HL-60 (cell line): Measurements from ENCODE around the gene LGALS4.
"Not testable (repeated sequence)": the region's sequence is repeated elsewhere in the genome, so short reads cannot be mapped to it uniquely, and the experiment has no call there.

ENCODE experiments used
- DNase-seq, 2 experiments: peaks; one replicate each; pipeline ENCODE4 v3.0.0-alpha.2; 2010 to 2020; ENCODE audit warnings: low read depth in 1 of 2, low spot score in 1 of 2
- H3K27ac ChIP-seq: fragments of 250-450 bp; sonication (Bioruptor Pico); replicated peaks from 2 replicates; pipeline ENCODE4 v1.5.1; 2020; ENCODE audit warnings: mild to moderate bottlenecking, moderate library complexity
- H3K27me3 ChIP-seq: fragments of 250-450 bp; sonication (Bioruptor Pico); 2 replicates; pipeline ENCODE4 v1.5.1; 2021; ENCODE audit warnings: mild to moderate bottlenecking, moderate library complexity; ENCODE audit not compliant: insufficient read depth, poor library complexity, severe bottlenecking
- H3K4me3 ChIP-seq: replicated peaks from 2 replicates; pipeline ENCODE4 v1.5.1; 2011; ENCODE audit warnings: mild to moderate bottlenecking, control low read depth, low read length; ENCODE audit not compliant: insufficient read depth
- GABPA ChIP-seq: IDR thresholded peaks from 2 replicates; pipeline ENCODE4 v1.6.1; 2012; ENCODE audit warnings: low read depth
- POLR2AphosphoS5 ChIP-seq: IDR thresholded peaks from 2 replicates; pipeline ENCODE4 v1.6.1; 2012; ENCODE audit warnings: low read depth
- SPI1 ChIP-seq: IDR thresholded peaks from 2 replicates; pipeline ENCODE4 v1.6.1; 2012; ENCODE audit warnings: low read depth, mild to moderate bottlenecking, borderline replicate concordance
- TF ChIP-seq, protein P1 (sequence below): IDR thresholded peaks from 2 replicates; pipeline ENCODE4 v1.6.1; 2012; ENCODE audit warnings: low read depth; ENCODE audit not compliant: insufficient replicate concordance
- TF ChIP-seq, protein P2 (sequence below): IDR thresholded peaks from one replicate; pipeline ENCODE4 v1.5.1; 2011; ENCODE audit warnings: low read length, control low read depth, inconsistent platforms; ENCODE audit not compliant: insufficient read depth

LGALS4 gene

DNA sequence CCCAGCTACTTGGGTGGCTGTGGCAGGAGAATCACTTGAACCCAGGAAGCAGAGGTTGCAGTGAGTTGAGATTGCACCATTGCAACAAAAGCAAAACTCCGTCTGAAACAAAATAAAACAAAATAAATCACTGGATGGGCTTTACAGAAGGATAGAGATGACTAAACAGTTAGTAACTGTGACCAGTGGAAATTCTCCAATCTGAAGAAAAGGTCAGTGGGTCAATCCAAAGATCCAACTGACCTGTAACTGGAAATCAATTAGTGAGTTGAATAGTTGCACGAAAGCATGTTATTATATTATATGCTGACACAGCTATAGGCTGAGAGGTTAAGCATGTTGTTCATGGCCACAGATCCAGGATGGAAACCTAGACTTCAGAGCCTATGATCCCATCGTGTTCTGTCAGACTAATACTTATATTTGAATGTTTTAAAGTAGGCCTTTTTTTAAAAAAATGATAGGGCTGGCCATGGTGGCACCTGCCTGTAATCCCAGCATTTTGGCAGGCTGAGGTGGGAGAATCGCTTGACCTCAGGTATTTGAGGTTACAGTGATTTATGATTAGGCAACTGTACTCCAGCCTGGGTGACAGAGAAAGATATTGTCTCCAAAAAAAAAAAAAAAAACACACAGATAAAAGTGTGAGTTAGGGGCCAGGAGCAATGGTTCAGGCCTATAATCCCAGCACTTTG lies 17.4 kb upstream of the LGALS4 start:
- DNase-seq = no peak
- no peak overlapping the region for H3K4me3 ChIP-seq
- TF ChIP-seq, protein P1, sequence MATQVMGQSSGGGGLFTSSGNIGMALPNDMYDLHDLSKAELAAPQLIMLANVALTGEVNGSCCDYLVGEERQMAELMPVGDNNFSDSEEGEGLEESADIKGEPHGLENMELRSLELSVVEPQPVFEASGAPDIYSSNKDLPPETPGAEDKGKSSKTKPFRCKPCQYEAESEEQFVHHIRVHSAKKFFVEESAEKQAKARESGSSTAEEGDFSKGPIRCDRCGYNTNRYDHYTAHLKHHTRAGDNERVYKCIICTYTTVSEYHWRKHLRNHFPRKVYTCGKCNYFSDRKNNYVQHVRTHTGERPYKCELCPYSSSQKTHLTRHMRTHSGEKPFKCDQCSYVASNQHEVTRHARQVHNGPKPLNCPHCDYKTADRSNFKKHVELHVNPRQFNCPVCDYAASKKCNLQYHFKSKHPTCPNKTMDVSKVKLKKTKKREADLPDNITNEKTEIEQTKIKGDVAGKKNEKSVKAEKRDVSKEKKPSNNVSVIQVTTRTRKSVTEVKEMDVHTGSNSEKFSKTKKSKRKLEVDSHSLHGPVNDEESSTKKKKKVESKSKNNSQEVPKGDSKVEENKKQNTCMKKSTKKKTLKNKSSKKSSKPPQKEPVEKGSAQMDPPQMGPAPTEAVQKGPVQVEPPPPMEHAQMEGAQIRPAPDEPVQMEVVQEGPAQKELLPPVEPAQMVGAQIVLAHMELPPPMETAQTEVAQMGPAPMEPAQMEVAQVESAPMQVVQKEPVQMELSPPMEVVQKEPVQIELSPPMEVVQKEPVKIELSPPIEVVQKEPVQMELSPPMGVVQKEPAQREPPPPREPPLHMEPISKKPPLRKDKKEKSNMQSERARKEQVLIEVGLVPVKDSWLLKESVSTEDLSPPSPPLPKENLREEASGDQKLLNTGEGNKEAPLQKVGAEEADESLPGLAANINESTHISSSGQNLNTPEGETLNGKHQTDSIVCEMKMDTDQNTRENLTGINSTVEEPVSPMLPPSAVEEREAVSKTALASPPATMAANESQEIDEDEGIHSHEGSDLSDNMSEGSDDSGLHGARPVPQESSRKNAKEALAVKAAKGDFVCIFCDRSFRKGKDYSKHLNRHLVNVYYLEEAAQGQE = no peak
- TF ChIP-seq SPI1 (no peak), GABPA (no peak), POLR2AphosphoS5 (no peak)
- TF ChIP-seq, protein P2, sequence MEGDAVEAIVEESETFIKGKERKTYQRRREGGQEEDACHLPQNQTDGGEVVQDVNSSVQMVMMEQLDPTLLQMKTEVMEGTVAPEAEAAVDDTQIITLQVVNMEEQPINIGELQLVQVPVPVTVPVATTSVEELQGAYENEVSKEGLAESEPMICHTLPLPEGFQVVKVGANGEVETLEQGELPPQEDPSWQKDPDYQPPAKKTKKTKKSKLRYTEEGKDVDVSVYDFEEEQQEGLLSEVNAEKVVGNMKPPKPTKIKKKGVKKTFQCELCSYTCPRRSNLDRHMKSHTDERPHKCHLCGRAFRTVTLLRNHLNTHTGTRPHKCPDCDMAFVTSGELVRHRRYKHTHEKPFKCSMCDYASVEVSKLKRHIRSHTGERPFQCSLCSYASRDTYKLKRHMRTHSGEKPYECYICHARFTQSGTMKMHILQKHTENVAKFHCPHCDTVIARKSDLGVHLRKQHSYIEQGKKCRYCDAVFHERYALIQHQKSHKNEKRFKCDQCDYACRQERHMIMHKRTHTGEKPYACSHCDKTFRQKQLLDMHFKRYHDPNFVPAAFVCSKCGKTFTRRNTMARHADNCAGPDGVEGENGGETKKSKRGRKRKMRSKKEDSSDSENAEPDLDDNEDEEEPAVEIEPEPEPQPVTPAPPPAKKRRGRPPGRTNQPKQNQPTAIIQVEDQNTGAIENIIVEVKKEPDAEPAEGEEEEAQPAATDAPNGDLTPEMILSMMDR = no peak
- H3K27ac ChIP-seq = peak overlapping the region; percentile 48; the same call in 1 of the 2 replicates
- H3K27me3 ChIP-seq = no peaks in the 10 kb centered on the region

DNA sequence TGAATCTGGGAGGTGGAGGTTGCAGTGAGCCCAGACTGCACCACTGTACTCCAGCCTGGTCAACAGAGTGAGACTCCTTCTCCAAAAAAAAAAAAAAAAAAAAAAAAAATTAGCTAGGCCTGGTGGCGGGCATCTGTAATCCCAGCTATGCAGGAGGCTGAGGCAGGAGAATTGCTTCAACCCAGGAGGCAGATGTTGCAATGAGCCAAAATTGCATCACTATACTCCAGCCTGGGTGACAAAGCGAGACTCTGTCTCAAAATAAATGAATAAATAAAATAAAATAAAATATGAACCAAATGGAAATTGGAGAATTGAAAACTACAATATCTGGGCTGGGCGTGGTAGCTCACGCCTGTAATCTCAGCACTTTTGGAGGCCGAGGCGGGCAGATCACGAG lies 16.5 kb upstream of the LGALS4 start:
- not testable (repeated sequence) for H3K4me3 ChIP-seq, H3K27me3 ChIP-seq
- peak overlapping the region; percentile 48 for H3K27ac ChIP-seq
- 0 out of 2 replicates have a peak, but pooled peaks have one; percentile 28 for TF ChIP-seq POLR2AphosphoS5
- DNase-seq = peak; percentile 83 to 87

DNA sequence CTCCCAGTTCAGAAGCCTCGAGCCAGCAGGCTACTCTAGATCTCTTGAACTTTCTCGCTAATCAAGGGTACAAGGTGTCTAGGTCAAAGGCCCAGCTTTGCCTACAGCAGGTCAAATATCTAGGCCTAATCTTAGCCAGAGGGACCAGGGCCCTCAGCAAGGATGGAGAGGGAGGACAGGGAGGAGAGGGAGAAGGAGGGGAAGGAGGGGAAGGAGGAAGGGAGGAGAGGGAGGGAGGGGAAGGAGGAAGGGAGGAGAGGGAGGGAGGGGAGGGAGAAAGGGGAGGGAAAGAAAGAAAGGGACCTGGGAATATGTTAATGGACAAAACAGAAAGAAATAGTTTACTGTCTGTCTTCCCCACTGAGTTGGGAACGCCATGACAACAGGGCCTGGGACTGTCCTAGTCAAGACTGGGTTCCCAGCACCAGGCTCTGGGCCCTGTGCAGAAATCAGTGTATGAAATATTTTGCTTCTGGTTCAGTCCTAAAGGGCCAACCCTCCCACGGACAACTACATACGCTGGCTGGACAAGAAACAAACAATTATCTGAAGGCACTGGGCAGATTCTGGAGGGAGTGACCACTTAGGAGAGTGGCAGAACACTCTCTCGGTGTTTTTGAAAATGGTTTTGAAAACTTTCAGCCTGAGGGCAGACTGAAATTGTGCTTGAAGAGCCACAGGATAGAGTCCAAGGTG lies 14.3 kb upstream of the LGALS4 start:
- no peak for DNase-seq
- Histone ChIP-seq H3K27me3 (no peaks in the 10 kb centered on the region), H3K27ac (no peak overlapping the region), H3K4me3 (no peak overlapping the region)
- TF ChIP-seq SPI1 (no peak), GABPA (no peak), POLR2AphosphoS5 (no peak)
- TF ChIP-seq, protein P2 = no peak
- TF ChIP-seq, protein P1 = no peak

DNA sequence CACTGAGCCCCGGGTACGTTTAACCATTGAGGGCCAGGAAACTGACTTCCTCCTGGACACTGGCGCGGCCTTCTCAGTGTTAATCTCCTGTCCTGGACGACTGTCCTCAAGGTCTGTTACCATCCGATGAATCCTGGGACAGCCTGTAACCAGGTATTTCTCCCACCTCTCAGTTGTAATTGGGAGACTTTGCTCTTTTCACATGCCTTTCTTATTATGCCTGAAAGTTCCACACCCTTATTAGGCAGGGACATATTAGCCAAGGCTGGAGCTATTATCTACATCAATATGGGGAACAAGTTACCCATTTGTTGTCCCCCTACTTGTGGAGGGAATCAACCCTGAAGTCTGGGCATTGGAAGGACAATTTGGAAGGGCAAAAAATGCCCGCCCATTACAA lies 13.2 kb upstream of the LGALS4 start:
- DNase-seq, H3K27me3 ChIP-seq, H3K27ac ChIP-seq, H3K4me3 ChIP-seq: not testable (repeated sequence)

DNA sequence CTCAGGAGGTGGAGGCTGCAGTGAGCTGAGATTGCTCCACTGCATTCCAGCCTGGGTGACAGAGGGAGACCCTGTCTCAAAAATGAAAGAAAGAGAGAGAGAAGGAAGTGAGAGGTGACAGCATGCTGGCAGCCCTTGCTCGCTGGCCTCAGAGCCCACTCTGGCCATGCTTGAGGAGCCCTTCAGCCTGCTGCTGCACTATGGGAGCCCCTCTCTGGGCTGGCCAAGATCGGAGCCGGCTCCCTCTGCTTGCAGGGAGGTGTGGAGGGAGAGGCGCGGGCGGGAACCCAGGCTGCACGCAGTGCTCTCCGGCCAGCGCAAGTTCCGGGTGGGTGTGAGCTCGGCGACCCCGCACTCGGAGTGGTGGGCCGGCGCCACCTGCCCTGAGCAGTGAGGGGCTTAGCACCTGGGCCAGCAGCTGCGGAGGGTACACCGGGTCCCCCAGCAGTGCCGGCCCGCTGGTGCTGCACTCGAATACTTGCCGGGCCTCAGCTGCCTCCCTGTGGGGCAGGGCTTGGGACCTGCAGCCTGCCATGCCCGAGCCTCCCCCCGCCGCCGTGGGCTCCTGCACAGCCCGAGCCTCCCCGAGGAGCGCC lies 8.6 kb upstream of the LGALS4 start:
- H3K27me3 ChIP-seq, DNase-seq, H3K27ac ChIP-seq, H3K4me3 ChIP-seq: not testable (repeated sequence)
